ENCODE results near the gene KCNG3.

DNA sequence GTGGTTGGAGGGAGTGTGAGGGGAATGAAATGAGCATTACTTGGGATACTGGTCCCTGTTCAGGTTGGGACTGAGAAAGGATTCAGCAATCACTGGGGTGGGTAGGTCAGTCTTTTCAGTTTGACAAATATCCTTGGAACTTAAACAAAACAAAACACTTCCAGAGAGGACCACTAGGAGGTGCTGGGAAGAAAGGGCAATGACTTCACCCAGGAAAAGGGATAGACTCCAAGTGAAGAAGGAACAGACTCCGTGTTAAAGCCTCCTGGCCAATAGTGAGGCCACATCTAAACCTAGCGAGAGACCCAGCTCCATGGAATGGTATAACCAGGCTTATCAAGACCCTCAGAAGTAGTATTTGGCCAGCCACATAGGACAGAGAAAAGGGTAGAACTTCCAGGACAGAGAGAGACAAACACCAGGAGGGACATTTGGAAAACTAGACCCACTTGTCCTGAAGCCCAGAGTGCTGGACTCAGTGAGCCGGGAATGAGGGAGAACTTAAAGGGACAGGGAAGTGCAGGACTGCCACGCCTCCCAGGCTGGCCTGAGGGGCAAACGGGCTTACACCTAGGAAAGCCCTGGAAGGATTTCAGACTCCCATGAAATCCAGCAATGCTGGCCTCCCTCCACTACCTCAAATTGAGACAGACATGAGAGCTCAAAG, 19.6 kb upstream of the KCNG3 start:
- TF ChIP-seq EZH2 (IDR thresholded peaks at IDR 0.05) (no peak), POLR2AphosphoS5 (IDR thresholded peaks at IDR 0.05; ENCODE audit: borderline replicate concordance, low read depth, low read length) (no peak), FOXP2 (optimal IDR thresholded peaks at IDR 0.05; ENCODE audit: control extremely low read depth, extremely low read length, insufficient read depth) (no peak)

All from SK-N-MC (cell line).